K562 (cell line): ENCODE data around the gene GPR21. TPM values are rescaled to one million over a fixed set of nuclear protein-coding genes. Genes with fewer than 3 reads are reported as not detected.
A peak's percentile ranks its signal among the peaks of the same experiment; 100 is the strongest.

Experiments used
- ETV1 ChIP-seq: fragments of 450-650 bp; conservative IDR thresholded peaks from 2 replicates; pipeline ENCODE4 v1.6.1; 2016; ENCODE audit warnings: missing genetic modification characterization, control low read depth, low read depth, missing compliant biosample characterization
- FUS ChIP-seq: fragments of 200-400 bp; formaldehyde crosslinking; optimal IDR thresholded peaks from 2 replicates; pipeline ENCODE3; 2017; ENCODE audit warnings: low read depth, low read length
- HMGN3 ChIP-seq: IDR thresholded peaks from 2 replicates; pipeline ENCODE4 v1.6.1; 2011; ENCODE audit warnings: borderline replicate concordance, low read depth, mild to moderate bottlenecking, mixed read lengths, low read length; ENCODE audit not compliant: insufficient read length; ENCODE audit errors: extremely low read depth
- HNRNPK ChIP-seq: fragments of 200-400 bp; formaldehyde crosslinking; IDR thresholded peaks from one replicate; pipeline ENCODE4 v1.6.1; 2018; ENCODE audit warnings: mild to moderate bottlenecking, low read depth, low read length; ENCODE audit not compliant: poor library complexity, severe bottlenecking
- HOXB6 ChIP-seq: fragments of 250-450 bp; sonication (Bioruptor Pico); IDR thresholded peaks from 2 replicates; pipeline ENCODE4 v1.5.1; 2022; ENCODE audit warnings: mild to moderate bottlenecking, borderline replicate concordance
- RFX1 ChIP-seq: fragments of 450-650 bp; IDR thresholded peaks from 2 replicates; pipeline ENCODE4 v1.6.1; 2016; ENCODE audit warnings: mild to moderate bottlenecking, moderate library complexity
- RFX5 ChIP-seq: IDR thresholded peaks from 2 replicates; pipeline ENCODE4 v1.6.1; 2011; ENCODE audit warnings: low read depth, mild to moderate bottlenecking, improper control_type of control experiment, low read length
- SFPQ ChIP-seq: fragments of 200-400 bp; formaldehyde crosslinking; IDR thresholded peaks from 2 replicates; pipeline ENCODE4 v1.6.1; 2017; ENCODE audit warnings: mild to moderate bottlenecking, low read depth, low read length, moderate library complexity
- SIX5 ChIP-seq, 2 experiments: IDR thresholded peaks; 2 replicates each; pipeline ENCODE4 v1.6.1; 2011; ENCODE audit warnings: low read length in 2 of 2, borderline replicate concordance in 1 of 2, low read depth in 1 of 2, mild to moderate bottlenecking in 1 of 2, moderate library complexity in 1 of 2; ENCODE audit not compliant: insufficient read depth in 1 of 2
- SMAD2 ChIP-seq: fragments of 150-350 bp; IDR thresholded peaks from 2 replicates; pipeline ENCODE4 v1.6.1; 2014; ENCODE audit warnings: low read depth, mild to moderate bottlenecking, low read length
- SMAD3 ChIP-seq: fragments of 450-650 bp; formaldehyde crosslinking; conservative IDR thresholded peaks from 2 replicates; pipeline ENCODE4 v1.4.0; 2020; ENCODE audit warnings: mild to moderate bottlenecking
- TCF3 ChIP-seq: sonication (generic); formaldehyde crosslinking; IDR thresholded peaks from 2 replicates; pipeline ENCODE4 v1.4.0; 2020; ENCODE audit warnings: mild to moderate bottlenecking, missing genetic modification reagents
- XRCC3 ChIP-seq: fragments of 450-650 bp; IDR thresholded peaks from 2 replicates; pipeline ENCODE4 v1.6.1; 2017; ENCODE audit warnings: mild to moderate bottlenecking, moderate library complexity
- ZBTB40 ChIP-seq, 2 experiments: fragments of 450-650 bp in 1 of 2; sonication (generic) in 1 of 2; formaldehyde crosslinking in 1 of 2; IDR thresholded peaks; 2 replicates each; pipeline versions ENCODE4 v1.7.1 to v1.9.0; 2016 to 2022; ENCODE audit warnings: inconsistent platforms in 1 of 2, mild to moderate bottlenecking in 1 of 2, missing genetic modification reagents in 1 of 2
- ZNF24 ChIP-seq: fragments of 450-650 bp; IDR thresholded peaks from 2 replicates; pipeline ENCODE4 v1.6.1; 2016
- ZNF253 ChIP-seq: fragments of 250-450 bp; sonication (Bioruptor Pico); conservative IDR thresholded peaks from 2 replicates; pipeline ENCODE4 v1.6.1; 2021; ENCODE audit warnings: mild to moderate bottlenecking
- ZNF444 ChIP-seq: fragments of 250-450 bp; sonication (Bioruptor Pico); IDR thresholded peaks from 2 replicates; pipeline ENCODE4 v1.4.0; 2020; ENCODE audit warnings: mild to moderate bottlenecking, moderate library complexity
- polyA plus RNA-seq, 8 experiments: library from polyadenylated mRNA; depleted of rRNA in 4 of 8; stranded (reverse) in 5 of 8; unstranded in 3 of 8; fragments of >200 nt; fragmentation: Nextera tagmentation in 2 of 8; fragmentation: Illumina TruSeq in 1 of 8; extraction: Ambion mirVana in 2 of 8; extraction: Trizol in 1 of 8; gene quantifications; 2 replicates each; pipeline versions ENCODE4 v1.2.1 to v1.2.3, GENCODE V29; 2011 to 2014; ENCODE audit warnings: inconsistent platforms in 1 of 8, missing spikeins in 1 of 8
- total RNA-seq, 7 experiments: library from RNA; depleted of rRNA in 6 of 7; stranded (reverse); fragments of >200 nt in 6 of 7; fragmentation: Illumina TruSeq in 2 of 7; extraction: Trizol in 2 of 7; gene quantifications; 2 replicates each; pipeline versions ENCODE4 v1.2.1 to v1.2.3, GENCODE V29; 2011 to 2021; ENCODE audit warnings: low replicate concordance in 1 of 7

Gene GPR21
- total and polyA plus RNA-seq, 9 of the 15 experiments (the other 6 are each of a cell fraction or from before 2014, with no cell fraction given) = 0.16 to 0.83 (median 0.36) TPM; not detected in 6

DNA sequence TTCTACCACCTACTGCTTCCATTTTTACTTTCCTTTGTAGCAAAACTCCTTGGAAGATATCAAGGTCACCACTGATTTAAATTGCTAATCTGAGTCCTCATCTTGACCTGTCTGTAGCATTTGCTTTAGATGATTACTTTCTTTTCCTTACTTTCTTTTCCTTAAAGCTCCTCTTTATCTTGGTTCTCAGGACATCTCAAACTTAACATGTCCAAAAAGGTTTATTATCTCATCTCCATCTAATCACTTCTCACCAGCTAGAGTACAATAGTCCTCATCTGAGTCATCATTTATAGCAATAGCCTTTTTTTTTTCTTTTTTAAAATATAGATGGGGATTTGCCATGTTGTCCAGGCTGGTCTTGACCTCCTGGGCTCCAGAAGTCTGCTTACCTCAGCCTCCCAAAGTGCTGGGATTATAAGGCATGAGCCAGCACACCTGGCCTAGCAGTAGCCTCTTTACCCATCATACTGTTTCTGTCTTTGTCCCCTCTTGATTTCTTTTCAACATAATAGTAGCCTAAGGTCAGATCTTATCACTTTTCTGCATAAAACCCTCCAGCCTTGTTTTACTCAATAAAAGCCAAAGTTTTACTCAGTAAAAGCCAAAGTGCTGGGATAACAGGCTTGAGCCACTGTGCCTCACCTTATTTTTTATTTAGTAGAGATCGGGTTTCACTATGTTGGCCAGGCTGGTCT, 32.9 kb upstream of the GPR21 start (continued):
- TF ChIP-seq ZBTB40 (IDR thresholded peaks at IDR 0.05) = no peak
- no peak for TF ChIP-seq ZBTB40 (CRISPR knock-in tag; IDR thresholded peaks at IDR 0.05)
- TF ChIP-seq HNRNPK = no peak
- no peak for TF ChIP-seq ETV1
- TF ChIP-seq TCF3 (CRISPR knock-in tag) = 0 out of 2 replicates have a peak, but pooled peaks have one; percentile 19
- TF ChIP-seq ZNF24 = no peak
- no peak for TF ChIP-seq FUS
- no peak for TF ChIP-seq SIX5 (IDR thresholded peaks at IDR 0.05; ENCODE audit: borderline replicate concordance in 1 of 2, insufficient read depth in 1 of 2, low read depth in 1 of 2, low read length in 2 of 2)
- no peak for TF ChIP-seq HMGN3
- TF ChIP-seq SMAD2 = no peak
- TF ChIP-seq RFX1 = no peak
- TF ChIP-seq ZNF444 (CRISPR knock-in tag) = no peak
- no peak for TF ChIP-seq HOXB6
- no peak for TF ChIP-seq RFX5
- no peak for TF ChIP-seq XRCC3
- TF ChIP-seq ZNF253 = no peak
- no peak for TF ChIP-seq SMAD3 (CRISPR knock-in tag)
- no peak for TF ChIP-seq SFPQ
